HG03469 (cell line): Measurements from ENCODE around the gene YARS1.

Experiments used
- ATAC-seq: cut with Tn5 transposase; IDR thresholded peaks from one replicate; pipeline ENCODE4 v1.9.1; 2021; ENCODE audit warnings: mild to moderate bottlenecking, moderate library complexity, moderate number of reproducible peaks; ENCODE audit not compliant: unreplicated experiment

The YARS1 gene

DNA sequence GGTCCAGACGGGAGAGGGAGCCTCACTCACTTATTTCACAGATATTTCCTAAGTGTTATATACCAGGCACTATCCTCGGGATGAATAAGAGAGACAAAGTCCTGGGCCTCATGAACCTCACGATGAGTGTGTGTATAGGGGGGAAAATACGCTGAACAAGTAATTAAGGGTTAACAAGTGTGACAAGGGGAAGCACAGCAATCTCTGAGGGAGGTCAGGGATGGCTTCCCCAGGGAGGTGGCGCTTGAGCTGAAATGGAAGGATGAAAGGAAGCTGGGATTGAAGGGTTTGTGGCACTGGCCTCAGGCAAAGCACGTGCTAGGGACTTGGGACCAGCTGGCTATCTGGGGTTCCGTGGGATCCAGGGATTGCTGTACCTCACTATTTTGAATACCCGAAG, 68.2 kb downstream of the YARS1 start:
- no peak for ATAC-seq

DNA sequence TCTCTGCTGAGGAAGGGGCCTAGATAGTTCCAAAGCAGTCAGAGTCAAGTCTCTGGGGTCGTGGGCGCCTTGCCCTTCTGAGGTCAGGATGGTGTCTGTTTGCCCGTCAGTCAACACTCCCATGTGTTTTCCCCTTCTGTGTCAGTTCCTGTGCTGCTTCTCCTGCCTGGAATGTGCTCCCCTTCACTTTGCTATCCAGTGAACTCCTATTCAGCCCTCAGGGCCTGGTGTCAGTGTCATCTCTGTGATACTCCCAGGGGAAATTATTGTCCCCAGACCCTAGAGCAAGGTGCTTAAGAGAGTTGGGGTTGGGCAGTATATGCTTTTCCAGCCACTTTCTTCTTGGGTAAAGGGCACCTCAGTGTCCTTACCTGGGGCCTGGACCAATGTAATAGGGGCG, 68.8 kb downstream of the YARS1 start:
- no peak for ATAC-seq

DNA sequence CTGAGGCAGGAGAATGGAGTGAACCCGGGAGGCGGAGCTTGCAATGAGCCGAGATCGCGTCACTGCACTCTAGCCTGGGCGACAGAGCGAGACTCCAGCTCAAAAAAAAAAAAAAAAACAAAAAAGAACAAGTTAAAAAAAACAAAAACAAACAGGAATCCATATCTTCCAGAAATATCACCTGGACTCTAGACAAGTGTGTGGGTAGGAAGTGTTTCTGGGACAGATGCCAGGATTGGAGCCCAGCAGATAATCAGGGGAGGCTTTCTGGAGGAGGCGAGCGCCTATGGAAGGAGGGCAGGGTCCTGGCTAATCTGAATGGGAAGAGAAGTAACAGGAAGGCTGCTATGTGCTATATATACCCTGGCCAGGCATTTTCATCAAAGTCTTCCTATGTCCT, 71.0 kb downstream of the YARS1 start:
- no peak for ATAC-seq

DNA sequence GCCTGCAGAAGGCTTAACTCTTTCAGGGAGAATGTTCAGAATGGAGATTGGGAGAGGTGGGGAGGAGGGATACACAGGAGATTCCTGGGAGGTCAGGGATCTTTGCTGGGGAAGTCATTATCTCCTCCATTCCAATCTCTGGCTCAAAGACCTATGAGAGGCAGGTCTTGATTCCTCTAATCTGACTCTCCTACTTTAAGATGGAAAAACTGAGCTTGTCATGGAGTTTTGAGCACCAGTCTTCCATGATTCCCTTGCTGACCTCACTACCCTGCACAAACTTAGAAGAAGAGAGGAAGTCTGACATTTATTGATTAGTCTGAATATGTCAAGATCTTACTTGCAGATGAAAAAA, 73.1 kb downstream of the YARS1 start:
- ATAC-seq, result no peak

DNA sequence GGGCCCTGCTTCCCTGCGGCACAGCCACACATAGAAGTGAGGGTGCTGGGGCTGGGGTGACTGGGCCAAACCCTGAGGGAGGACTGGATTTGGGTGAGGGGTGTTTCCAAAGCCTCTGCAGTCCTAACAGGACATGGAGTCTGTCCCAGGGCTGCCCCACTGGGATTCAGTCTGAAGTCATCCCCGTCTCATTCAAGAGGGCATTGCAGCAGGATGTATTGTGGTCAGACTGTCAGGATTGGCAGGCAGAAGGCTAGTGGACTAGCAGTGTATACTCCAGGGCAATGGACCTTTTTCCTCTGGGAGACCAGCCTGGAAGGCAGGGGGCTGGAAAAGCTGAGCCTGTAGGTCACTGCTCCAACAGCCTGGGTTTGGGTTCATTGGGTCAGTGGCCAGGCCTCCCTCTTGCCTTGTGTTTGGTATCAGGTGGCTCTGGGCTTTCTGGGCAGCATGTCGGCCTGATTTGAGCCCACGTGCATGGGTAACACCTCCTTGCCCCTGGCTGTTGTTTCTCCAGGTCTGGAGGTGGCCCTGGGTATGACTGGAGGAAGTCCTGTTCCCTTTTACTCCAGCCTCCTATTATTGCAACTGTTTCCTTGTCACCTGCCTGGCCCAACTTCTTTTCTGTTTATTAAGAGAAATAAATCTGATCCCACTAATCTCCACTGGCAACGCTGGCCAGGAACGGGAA, 73.6 kb downstream of the YARS1 start:
- ATAC-seq, result no peak

DNA sequence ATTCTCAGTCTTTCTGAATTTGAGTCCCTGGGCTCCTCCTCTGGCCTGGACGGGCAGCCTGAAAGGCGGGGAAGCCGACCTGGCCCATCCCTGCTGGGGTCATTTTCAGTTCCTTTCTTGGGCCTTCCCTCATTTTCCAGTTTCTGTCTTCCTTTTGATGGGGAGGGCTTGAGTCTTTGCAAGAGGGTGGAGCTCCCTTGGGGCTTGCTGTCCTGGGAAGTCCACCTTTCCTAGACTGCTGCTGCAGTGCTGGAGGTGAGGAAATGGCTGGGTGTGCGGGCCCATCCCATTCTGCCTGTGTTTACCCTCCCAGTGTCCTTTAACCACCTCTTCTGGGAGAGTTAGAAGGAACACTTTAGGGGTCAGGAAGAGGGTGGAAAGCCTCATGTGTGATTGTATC, 74.2 kb downstream of the YARS1 start:
- no peak for ATAC-seq

DNA sequence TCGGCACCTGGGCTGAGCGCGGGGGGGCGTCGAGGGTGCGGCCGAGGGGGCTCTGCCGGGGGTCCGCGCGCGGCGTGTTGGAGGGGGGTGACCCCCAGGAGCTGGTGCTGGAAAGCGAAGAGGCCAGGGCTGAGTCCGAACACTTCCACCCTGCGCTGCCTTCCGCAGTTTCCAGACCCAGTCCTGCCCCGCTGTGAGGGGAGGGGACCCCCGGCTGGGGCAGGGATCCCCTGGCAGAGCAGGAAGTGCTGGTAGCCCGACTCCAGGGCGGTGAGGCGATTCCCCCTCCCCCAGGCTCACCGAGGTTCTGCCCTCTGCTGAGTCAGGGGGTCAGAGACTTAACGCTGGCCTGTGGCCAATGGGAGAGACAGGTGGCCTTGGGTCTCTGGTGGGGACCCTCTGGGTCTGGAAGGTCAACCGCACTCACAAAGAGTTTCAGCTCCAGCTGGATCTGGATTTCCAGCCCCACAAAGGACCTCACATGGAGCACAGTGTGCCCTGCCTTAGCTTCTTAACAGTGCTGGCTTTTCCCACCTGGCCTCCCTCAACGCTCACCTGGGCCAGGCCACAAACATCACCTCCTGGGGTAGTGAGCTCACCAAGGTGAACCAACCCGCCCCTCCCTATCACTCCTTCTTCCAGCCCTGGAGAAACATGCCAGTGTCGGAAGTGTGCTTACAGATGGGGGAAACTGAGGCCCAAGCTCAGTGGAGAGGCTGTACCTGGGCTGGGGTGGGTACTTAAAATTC, 74.8 kb downstream of the YARS1 start:
- ATAC-seq, result no peak

DNA sequence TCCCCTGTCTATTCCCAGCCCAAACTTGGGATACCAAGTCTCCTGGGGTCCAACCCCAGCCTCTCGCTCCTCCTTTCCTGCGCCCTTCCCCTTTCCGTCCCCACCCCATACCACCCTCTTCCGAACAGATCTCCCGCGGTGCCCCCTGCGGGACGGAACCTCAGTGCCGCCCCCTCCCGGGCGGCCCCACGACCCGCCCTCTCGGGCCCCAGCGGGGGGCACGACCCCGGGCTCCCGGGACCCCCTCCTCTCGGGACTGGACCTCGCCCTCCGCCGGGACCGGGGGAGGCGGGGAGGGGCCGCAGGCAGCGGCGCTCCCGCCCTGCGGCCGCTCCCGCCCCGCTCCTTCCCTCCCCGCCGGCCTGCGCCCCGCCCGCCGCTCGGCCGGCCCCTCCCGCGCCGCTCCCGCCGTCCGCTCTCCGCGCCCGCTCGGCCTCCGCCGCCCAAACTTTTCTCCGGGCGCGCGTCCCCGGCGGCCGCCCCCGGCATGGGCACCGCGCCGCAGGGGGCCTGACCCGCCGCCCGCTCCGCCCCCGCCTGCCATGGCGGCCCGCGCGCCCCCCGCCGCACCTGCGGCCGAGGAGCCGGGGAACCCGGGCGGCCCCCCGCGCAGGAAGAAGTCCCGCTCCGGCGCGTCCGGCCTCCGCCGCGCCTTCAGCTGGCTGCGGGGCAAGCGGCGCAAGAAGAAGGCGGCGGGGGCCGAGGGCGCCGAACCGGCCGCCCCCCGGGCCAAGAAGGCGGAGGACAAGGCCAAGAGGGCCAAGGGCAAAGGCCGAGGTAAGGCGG, 75.6 kb downstream of the YARS1 start:
- no peak for ATAC-seq

DNA sequence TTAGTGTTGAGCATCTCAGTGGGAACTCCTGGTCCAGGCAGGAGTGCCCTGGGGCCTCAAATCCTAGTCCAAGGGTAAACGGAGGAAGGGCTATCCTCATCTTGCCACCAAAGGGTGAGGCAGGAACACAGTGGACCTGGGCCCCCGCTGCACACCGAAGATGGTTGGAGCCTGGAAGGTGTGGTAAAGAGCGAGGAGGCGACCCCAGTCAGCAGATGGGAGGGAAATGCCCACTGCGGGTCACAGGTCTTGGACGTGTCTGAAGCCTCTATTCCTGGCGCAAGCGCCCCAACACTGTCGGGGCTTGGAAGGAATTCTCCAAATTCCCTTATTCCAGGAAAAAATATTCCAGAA, 76.1 kb downstream of the YARS1 start:
- no peak for ATAC-seq

DNA sequence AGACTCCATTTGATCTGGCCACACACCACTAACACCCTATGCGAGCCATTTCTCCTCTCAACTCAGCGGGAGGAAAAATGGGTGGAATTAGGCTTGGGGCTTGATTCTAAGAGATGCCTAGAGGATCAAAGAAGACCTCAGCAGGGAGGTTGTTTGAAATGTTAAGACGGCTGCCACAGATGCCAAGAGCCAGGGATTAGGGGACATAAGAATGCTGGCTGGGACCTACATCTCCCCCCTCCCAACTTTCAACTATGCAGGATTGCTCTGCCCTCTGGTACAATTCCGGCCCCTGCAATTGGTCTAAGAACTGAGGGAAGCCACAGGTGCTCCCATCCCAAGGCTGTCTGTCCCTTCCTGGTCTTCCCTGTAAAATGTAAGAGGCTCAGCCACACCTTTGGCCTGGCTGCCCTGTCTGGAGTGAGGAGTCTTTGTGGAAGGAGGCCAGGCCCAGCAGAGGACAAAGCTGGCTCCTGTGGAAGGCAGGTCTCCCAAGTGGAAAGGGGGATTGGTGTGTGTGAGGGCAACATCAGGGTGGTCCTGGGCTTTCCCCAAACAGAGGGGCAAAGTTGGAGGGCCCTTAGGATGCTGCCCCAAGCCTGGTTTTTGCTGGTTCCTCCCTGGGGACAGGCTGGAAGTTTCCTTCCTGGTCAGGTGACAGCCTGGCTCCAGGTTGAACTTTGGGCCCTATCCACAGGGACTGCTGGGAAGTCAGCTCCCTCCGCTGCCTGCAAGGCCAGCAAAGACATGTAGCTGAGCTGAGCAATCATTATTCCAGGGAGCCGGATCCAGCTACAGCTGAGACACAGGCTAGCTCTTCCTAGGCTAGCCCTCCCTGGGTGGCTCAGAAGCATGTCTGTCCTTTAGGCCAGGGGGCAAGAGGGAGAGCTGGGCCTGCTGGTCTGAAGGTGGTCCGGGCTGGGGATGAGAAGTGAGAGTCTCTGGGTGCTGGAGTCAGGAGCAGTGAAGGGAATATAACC, 80.1 kb downstream of the YARS1 start:
- ATAC-seq, result no peak

DNA sequence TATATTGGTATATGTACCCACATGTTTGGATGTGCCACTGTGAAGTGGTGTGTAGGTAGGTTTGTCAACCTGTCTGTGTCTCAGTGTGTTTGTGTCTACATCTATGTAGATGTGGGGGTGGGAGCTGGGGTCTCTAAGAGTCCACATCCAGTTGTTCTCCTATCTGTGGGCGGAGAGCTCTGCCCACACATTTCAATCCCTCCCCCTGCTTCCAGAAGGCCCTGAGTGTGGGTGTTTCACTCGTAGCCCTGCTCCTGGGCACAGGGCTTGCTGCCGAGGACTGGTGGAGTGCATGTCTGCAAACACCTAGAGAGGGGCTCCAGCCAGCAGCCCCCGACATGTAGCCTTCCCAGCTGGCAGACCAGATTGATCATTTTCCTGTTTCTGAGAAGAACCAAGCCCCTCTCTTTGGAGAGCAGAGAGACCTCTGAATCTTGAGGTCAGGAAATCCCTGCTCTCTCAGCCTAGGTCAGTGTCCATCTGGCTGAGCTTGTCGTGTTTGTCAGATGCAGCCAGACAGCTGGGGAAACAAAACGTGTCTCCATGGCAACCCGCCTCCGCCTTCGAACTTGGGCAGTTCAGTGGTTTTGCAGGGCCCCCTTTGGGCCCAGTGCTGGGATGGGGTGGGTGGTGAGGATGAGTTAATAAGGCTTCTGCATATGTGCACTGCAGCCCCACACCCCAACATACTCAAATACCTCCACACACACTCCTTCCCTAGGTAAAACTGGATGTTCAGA, 83.4 kb downstream of the YARS1 start:
- ATAC-seq, result no peak

DNA sequence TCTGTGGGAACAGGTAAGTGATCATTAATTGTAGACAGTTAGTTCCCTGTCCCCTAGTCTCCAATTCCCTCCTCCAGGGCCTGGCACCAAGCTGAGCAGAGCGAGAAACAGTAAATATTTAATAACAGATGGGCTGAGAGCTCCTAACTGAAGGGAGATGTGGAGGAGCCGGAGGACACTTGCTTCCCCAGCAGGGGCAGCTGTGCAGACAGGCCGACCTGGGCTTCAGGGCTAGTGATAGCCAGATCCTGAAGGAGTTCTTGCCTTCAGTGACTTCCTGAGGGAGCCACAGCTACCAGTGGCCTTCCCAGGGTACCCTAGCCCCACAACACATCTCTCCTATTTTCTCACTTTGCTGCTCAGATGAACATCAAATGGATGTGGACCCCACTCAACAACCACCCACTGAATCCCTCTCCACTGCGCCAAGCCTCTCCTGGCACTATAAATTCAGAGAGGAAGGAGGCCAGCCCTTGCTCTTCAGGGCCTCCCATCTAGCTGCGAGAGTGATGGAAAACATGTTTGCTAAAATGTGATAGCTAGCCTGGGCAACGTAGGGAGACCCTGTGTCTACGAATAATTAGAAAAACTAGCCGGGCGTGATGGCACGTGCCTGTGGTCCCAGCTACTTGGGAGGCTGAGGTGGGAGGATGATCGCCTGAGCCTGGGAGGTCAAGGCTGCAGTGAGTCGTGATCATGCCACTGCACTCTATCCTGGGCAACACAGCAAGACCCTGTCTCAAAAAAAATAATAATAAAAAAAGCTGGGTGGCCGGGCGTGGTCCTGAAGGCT, 87.7 kb downstream of the YARS1 start:
- no peak for ATAC-seq

DNA sequence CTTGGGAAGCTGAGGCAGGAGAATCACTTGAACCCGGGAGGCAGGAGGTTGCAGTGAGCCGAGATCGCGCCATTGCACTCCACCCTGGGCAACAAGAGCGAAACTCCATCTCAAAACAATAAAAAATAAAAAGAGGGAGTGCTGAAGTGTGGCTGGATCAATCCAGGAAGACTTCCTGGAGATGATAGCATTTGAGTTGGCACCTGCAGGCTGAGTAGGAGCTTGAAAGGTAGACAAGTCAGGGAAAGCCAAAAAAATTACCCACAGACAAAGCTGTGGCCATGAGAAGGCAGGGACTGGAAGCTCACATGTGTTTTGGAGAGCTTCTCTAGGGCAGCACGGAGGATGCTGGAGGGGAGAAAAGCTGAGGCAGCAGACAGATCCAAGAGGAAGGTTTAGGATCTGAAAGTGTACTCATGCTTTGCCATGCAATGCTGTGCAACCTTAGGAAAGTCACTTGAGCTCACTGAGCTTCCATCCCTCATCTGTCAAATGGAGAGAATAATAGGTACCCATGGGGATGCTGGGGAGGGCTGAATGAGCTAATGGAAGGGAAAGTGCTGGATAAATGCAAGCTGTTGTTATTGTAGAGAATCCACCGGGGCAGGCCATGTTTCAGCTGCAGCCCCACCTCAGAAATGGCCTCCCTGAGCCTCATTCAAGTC, 88.6 kb downstream of the YARS1 start:
- ATAC-seq, result no peak

DNA sequence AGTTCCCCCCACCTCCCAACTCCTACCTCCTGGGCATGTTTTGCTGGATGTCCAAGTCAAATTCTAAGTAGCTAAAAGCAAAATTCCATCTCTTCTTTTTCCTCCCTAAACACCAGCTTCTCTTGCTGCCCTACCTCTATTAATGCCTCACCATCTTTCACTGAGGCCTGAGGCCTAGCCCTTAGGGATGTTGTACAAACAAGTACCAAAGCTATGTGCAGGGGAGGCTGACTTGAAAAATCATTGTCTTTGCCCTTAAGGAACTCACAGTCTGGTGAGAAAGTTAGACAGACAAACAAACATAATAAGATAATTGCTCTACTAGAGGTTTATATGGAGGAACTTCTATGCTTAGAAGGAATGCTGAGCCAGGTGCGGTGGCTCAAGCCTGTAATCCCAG, 89.3 kb downstream of the YARS1 start:
- ATAC-seq, result no peak

DNA sequence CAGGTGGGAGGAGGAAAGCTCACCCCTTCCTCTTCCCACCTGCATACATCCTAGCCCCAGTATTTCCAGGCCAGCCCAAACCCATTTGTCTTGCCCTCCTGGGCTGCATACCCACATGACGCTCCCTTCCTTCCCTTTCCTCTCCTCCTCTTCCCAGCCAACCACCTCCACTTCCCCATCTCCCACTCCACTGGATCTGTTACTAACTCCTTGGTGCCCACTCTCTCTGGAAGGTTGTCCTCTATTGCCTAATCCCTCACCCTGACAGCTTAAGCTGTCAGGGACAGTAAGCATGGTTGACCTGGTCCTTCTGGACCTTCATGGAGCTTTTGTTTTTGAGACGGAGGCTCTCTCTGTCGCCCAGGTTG, 91.6 kb downstream of the YARS1 start:
- no peak for ATAC-seq
